DND-41 (cell line): Measurements from ENCODE around the gene WDR47.

Experiments
- ATAC-seq: fragments of 200-7000 bp; cut with Tn5 transposase; 3 replicates; pipeline ENCODE4 v1.9.1; 2021; ENCODE audit warnings: low read depth; ENCODE audit not compliant: insufficient read depth
- DNase-seq: peaks from one replicate; pipeline ENCODE4 v3.0.0-alpha.2; 2020
- H2AFZ ChIP-seq: 2 replicates; pipeline ENCODE4 v1.6.0; 2012; ENCODE audit warnings: low read depth, low read length
- H3K27ac ChIP-seq: 2 replicates; pipeline ENCODE4 v1.5.1; 2012; ENCODE audit warnings: low read length, inconsistent platforms
- H3K27me3 ChIP-seq: fragments of 200-600 bp; sonication (generic); 2 replicates; pipeline ENCODE4 v1.6.0; 2012; ENCODE audit warnings: low read length, mild to moderate bottlenecking, inconsistent platforms; ENCODE audit not compliant: insufficient read depth, poor library complexity
- H3K36me3 ChIP-seq: 2 replicates; pipeline ENCODE4 v1.5.1; 2012; ENCODE audit warnings: low read length, inconsistent platforms; ENCODE audit not compliant: insufficient read depth
- H3K4me1 ChIP-seq: 2 replicates; pipeline ENCODE4 v1.5.1; 2012; ENCODE audit warnings: mild to moderate bottlenecking, low read length; ENCODE audit not compliant: insufficient read depth
- H3K4me2 ChIP-seq: 2 replicates; pipeline ENCODE4 v1.6.0; 2012; ENCODE audit warnings: mild to moderate bottlenecking, moderate library complexity, low read length, inconsistent platforms; ENCODE audit not compliant: insufficient read depth
- H3K4me3 ChIP-seq, 2 experiments: fragments of 200-600 bp in 1 of 2; shearing (Covaris generic) in 1 of 2; 2 replicates each; pipeline ENCODE4 v1.5.1; 2012 to 2016; ENCODE audit warnings: inconsistent platforms in 2 of 2, low read length in 2 of 2, mild to moderate bottlenecking in 2 of 2, low read depth in 1 of 2, moderate library complexity in 1 of 2
- H3K79me2 ChIP-seq: 2 replicates; pipeline ENCODE4 v1.6.0; 2012; ENCODE audit warnings: low read length, inconsistent platforms; ENCODE audit not compliant: insufficient read depth
- H3K9ac ChIP-seq: 2 replicates; pipeline ENCODE4 v1.6.0; 2012; ENCODE audit warnings: low read depth, mild to moderate bottlenecking, inconsistent platforms, low read length, moderate library complexity
- H3K9me3 ChIP-seq: 2 replicates; pipeline ENCODE4 v1.5.1; 2012; ENCODE audit warnings: low read length, moderate library complexity, mild to moderate bottlenecking, inconsistent platforms; ENCODE audit not compliant: insufficient read depth, severe bottlenecking
- H4K20me1 ChIP-seq: 2 replicates; pipeline ENCODE4 v1.6.0; 2012; ENCODE audit warnings: low read length; ENCODE audit not compliant: insufficient read depth
- EZH2 ChIP-seq: IDR thresholded peaks from 3 replicates; pipeline ENCODE4 v1.6.1; 2012; ENCODE audit warnings: borderline replicate concordance, low read depth, mild to moderate bottlenecking, moderate library complexity, low read length, inconsistent platforms; ENCODE audit not compliant: severe bottlenecking
- TF ChIP-seq, protein P1 (sequence below): IDR thresholded peaks from 2 replicates; pipeline ENCODE4 v1.5.1; 2012; ENCODE audit warnings: borderline replicate concordance, low read length, moderate library complexity, mild to moderate bottlenecking; ENCODE audit not compliant: poor library complexity, severe bottlenecking; ENCODE audit errors: extremely low read depth

The WDR47 gene

DNA sequence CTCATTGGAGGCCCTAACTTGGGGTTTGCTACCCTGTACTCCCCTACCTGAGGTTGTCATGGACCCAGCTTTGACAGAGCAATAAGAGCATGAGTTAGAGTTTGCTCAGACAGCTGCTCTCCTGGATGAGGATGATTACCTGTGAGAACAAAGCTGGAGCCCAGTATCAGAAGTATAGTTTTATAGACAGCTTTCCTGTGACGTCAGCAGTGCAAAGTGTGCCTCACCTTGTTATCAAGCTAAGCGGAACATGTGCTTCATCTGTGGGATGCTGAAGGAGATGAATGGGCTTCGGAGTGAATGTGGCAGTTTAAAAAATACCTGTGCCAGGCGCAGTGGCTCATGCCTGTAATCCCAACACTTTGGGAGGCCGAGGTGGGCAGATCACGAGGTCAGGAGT, 5.4 kb upstream of the WDR47 start:
- no peak for ATAC-seq
- no peak for TF ChIP-seq EZH2
- TF ChIP-seq, protein P1, sequence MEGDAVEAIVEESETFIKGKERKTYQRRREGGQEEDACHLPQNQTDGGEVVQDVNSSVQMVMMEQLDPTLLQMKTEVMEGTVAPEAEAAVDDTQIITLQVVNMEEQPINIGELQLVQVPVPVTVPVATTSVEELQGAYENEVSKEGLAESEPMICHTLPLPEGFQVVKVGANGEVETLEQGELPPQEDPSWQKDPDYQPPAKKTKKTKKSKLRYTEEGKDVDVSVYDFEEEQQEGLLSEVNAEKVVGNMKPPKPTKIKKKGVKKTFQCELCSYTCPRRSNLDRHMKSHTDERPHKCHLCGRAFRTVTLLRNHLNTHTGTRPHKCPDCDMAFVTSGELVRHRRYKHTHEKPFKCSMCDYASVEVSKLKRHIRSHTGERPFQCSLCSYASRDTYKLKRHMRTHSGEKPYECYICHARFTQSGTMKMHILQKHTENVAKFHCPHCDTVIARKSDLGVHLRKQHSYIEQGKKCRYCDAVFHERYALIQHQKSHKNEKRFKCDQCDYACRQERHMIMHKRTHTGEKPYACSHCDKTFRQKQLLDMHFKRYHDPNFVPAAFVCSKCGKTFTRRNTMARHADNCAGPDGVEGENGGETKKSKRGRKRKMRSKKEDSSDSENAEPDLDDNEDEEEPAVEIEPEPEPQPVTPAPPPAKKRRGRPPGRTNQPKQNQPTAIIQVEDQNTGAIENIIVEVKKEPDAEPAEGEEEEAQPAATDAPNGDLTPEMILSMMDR: no peak
- H3K79me2 ChIP-seq: no peaks in the 10 kb centered on the region

DNA sequence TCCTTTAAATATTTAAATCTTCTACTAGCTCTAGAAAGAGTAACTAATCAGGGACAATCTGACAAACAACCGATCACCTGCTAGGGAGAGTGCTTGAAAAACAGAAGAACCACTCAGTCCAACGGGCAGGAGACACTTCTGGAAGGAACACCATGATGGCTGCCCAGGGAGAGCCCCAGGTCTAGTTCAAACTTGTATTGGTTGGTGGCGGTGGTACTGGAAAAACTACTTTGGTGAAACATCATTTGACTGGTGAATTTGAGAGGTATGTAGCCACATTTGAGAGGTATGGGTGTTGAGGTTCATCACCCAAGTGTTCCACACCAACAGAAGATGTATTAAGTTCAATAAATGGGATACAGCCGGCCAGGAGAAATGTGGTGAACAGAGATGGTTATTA, 4.8 kb upstream of the WDR47 start:
- no peak overlapping the region for H3K27ac ChIP-seq
- no peak overlapping the region for H3K4me3 ChIP-seq
- H3K9me3 ChIP-seq: no peaks in the 10 kb centered on the region
- no peaks in the 10 kb centered on the region for H3K27me3 ChIP-seq
- peaks cover 6% of the 10 kb centered on the region for H3K4me1 ChIP-seq
- no peaks in the 10 kb centered on the region for H4K20me1 ChIP-seq
- H2AFZ ChIP-seq: no peak overlapping the region
- no peaks in the 10 kb centered on the region; the same call in 1 of the 2 replicates for H3K36me3 ChIP-seq
- no peak overlapping the region for H3K9ac ChIP-seq
- TF ChIP-seq, protein P1: no peak
- peaks cover under 1% of the 10 kb centered on the region; the same call in 1 of the 2 replicates for H3K79me2 ChIP-seq
- no peak for ATAC-seq
- H3K4me2 ChIP-seq: no peak overlapping the region
- DNase-seq: no peak

More for the DNA sequence above, 5.4 kb upstream of the WDR47 start:
- Histone ChIP-seq H3K9ac (no peak overlapping the region), H3K9me3 (no peaks in the 10 kb centered on the region), H3K27me3 (no peaks in the 10 kb centered on the region), H3K4me1 (peaks cover 5% of the 10 kb centered on the region), H3K4me2 (no peak overlapping the region), H3K4me3 (no peak overlapping the region), H4K20me1 (no peaks in the 10 kb centered on the region), H3K36me3 (no peaks in the 10 kb centered on the region), H3K27ac (no peak overlapping the region), H2AFZ (no peak overlapping the region)
- DNase-seq: no peak

DNA sequence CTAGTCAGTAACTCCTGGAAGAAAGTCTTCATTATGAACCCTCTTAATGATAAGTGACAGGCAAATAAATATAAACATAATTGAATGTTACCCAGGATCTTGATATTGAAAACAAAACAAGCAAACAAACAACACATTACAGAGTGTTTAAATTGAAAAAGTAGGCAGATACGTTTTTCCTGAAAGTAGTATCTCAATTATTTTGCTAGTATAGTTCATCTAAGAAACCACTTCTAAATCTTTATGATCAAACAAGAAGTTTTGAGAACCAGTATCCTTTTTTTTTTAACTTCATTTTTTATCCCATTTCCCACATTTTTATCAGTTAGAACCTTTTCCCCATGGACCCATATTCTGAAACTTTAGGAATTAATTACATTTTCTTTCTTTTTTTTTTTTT, 3.7 kb upstream of the WDR47 start:
- no peak overlapping the region for H3K4me2 ChIP-seq
- ATAC-seq: no peak
- no peaks in the 10 kb centered on the region for H4K20me1 ChIP-seq
- no peak overlapping the region for H3K4me3 ChIP-seq
- H3K4me1 ChIP-seq: peaks cover 9% of the 10 kb centered on the region
- H3K9me3 ChIP-seq: no peaks in the 10 kb centered on the region
- peaks cover 10% of the 10 kb centered on the region for H3K79me2 ChIP-seq
- H3K36me3 ChIP-seq: no peaks in the 10 kb centered on the region; the same call in 1 of the 2 replicates
- TF ChIP-seq, protein P1: no peak
- TF ChIP-seq EZH2: no peak
- H3K27me3 ChIP-seq: no peaks in the 10 kb centered on the region
- no peak for DNase-seq
- no peak overlapping the region for H3K27ac ChIP-seq
- H3K9ac ChIP-seq: no peak overlapping the region
- no peak overlapping the region for H2AFZ ChIP-seq

DNA sequence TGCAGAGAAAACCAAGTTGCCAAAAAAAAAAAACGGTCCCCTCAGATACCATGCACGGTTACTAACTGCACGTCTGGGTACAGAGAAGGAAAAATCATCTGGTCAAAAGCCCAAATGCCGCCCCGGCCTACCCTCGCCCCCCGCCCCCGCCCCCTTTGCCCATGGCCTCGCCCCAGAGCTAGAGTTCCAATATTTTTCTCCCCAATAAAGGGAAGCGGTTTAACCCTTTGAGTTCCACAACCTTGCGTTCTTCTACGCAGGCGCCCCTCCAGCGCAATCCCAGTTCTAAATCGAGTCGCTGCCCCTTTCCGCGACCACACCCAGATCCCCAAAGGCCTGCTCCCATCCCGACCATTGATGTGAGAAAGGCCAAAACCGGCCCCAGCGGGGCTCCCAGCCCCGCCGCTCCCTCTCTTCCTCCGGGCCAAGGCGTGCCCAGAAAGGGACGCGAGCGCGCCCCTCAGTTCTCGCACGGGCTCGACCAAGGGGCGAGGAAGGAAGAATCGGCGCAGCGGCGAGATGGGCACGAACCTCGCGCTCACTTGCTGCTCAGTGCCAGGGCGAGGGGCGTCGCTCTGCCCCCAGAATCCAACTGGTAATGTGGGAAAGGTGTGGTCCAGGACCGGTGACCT, 797 bp downstream of the WDR47 start:
- Histone ChIP-seq H3K4me2 (peak overlapping the region; percentile 70), H3K9ac (peak overlapping the region; percentile 78), H3K27ac (peak overlapping the region; percentile 65), H3K9me3 (no peaks in the 10 kb centered on the region), H4K20me1 (peaks cover 3% of the 10 kb centered on the region; the same call in 1 of the 2 replicates), H3K36me3 (no peaks in the 10 kb centered on the region; the same call in 1 of the 2 replicates), H3K4me1 (peaks cover 22% of the 10 kb centered on the region), H2AFZ (peak overlapping the region; percentile 73), H3K27me3 (no peaks in the 10 kb centered on the region), H3K4me3 (peak overlapping the region; percentile 81 to 93), H3K79me2 (peaks cover 39% of the 10 kb centered on the region)
- ATAC-seq (peak; percentile 52), DNase-seq (peak; percentile 51)
- no peak for TF ChIP-seq EZH2
- TF ChIP-seq, protein P1: no peak
